Peyer's patch (tissue), 4 donors: Measurements from ENCODE around the gene IMPA2.

ENCODE experiments used
- POLR2A ChIP-seq, 2 donors: fragments of 450-650 bp; IDR thresholded peaks; one replicate each; pipeline ENCODE4 v1.5.1; 2017; ENCODE audit warnings: antibody characterized with exemption in 2 of 2, mild to moderate bottlenecking in 2 of 2, moderate library complexity in 2 of 2
- TF ChIP-seq, protein P1 (sequence below), 6 experiments: fragments of 450-650 bp in 4 of 6; fragments of 200-600 bp in 2 of 6; sonication (generic) in 1 of 6; IDR thresholded peaks; one replicate each; pipeline ENCODE4 v1.5.1; 2017 to 2019; ENCODE audit warnings: antibody characterized with exemption in 6 of 6, mild to moderate bottlenecking in 3 of 6, moderate library complexity in 1 of 6

DNA sequence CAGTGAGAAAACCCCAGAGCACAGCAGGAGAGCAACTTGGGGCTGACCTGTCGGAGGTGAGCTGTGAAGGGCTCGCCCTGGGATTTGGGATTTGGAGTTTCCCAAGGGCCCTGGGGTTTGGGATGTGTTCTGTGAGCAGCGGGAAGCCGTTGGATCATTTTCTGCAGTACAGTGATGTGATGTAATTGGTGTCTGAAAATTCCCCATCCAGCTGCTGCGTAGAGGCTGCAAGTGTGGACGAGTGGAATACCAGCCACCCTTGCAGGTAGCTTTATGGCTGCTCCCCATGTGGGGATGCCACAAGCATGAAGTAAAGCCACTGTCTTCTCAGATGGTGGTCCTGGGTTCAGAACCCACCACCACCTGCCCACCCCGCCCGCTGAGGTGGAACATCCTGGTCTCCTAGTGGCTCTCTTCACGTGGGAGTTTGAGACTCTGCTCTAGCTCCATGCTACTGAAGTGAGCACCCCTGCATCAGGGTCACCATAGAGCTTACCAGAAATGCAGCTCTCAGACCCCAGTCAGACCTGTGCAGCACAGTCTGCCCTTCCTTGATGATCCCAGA is 15.0 kb downstream of the IMPA2 start:
- TF ChIP-seq, protein P1, sequence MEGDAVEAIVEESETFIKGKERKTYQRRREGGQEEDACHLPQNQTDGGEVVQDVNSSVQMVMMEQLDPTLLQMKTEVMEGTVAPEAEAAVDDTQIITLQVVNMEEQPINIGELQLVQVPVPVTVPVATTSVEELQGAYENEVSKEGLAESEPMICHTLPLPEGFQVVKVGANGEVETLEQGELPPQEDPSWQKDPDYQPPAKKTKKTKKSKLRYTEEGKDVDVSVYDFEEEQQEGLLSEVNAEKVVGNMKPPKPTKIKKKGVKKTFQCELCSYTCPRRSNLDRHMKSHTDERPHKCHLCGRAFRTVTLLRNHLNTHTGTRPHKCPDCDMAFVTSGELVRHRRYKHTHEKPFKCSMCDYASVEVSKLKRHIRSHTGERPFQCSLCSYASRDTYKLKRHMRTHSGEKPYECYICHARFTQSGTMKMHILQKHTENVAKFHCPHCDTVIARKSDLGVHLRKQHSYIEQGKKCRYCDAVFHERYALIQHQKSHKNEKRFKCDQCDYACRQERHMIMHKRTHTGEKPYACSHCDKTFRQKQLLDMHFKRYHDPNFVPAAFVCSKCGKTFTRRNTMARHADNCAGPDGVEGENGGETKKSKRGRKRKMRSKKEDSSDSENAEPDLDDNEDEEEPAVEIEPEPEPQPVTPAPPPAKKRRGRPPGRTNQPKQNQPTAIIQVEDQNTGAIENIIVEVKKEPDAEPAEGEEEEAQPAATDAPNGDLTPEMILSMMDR (IDR thresholded peaks at IDR 0.05): no peak
- TF ChIP-seq POLR2A (IDR thresholded peaks at IDR 0.05): no peak
